Aorta (tissue), 5 donors: Measurements from ENCODE around the gene CSGALNACT2. TPM values are rescaled to one million over a fixed set of nuclear protein-coding genes. Genes with fewer than 3 reads are reported as not detected.

Experiments used
- ATAC-seq: fragments of 200-7000 bp; cut with Tn5 transposase; one replicate; pipeline ENCODE4 v1.9.1; 2022; ENCODE audit warnings: moderate library complexity; ENCODE audit not compliant: low FRiP score
- DNase-seq, 2 donors: peaks; one replicate each; pipeline ENCODE4 v3.0.0-alpha.2; 2020
- H3K27ac ChIP-seq, 2 donors: one replicate each; pipeline ENCODE4 v1.5.1; 2013; ENCODE audit warnings: low read length in 2 of 2, mild to moderate bottlenecking in 2 of 2, moderate library complexity in 2 of 2, control low read depth in 1 of 2, inconsistent platforms in 1 of 2, low read depth in 1 of 2
- H3K27me3 ChIP-seq, 2 donors: one replicate each; pipeline ENCODE4 v1.6.1; 2013; ENCODE audit warnings: control low read depth in 1 of 2, low read length in 1 of 2, mild to moderate bottlenecking in 1 of 2, moderate library complexity in 1 of 2; ENCODE audit not compliant: insufficient read depth in 2 of 2, control insufficient read depth in 1 of 2
- H3K36me3 ChIP-seq, 2 donors: one replicate each; pipeline ENCODE4 v1.6.1; 2013; ENCODE audit warnings: control low read depth in 1 of 2, low read length in 1 of 2, mild to moderate bottlenecking in 1 of 2; ENCODE audit not compliant: insufficient read depth in 2 of 2, control insufficient read depth in 1 of 2
- H3K4me1 ChIP-seq, 2 donors: one replicate each; pipeline ENCODE4 v1.6.1; 2013; ENCODE audit warnings: low read length in 2 of 2, control low read depth in 1 of 2, mild to moderate bottlenecking in 1 of 2, moderate library complexity in 1 of 2; ENCODE audit not compliant: insufficient read depth in 2 of 2, control insufficient read depth in 1 of 2
- H3K4me3 ChIP-seq, 2 donors: one replicate each; pipeline ENCODE4 v1.5.1; 2013; ENCODE audit warnings: low read length in 2 of 2, control low read depth in 1 of 2, mild to moderate bottlenecking in 1 of 2
- H3K9me3 ChIP-seq: one replicate; pipeline ENCODE4 v1.6.1; 2013; ENCODE audit warnings: mild to moderate bottlenecking, low read length; ENCODE audit not compliant: control insufficient read depth
- WGBS, 2 donors: extraction: QIAGEN DNeasy Blood & Tissue Kit; methylation state at CpG; one replicate each; pipeline ENCODE4 v1.1.7; 2013; 5-methylcytosine and 5-hydroxymethylcytosine counted together
- intact Hi-C, 2 donors: fragments of 100-400 bp; cut with DNase I; formaldehyde crosslinking; loops; one replicate each; pipeline versions ENCODE4 v1.14.2 to v1.15.0; 2022
- polyA plus RNA-seq, 2 donors: library from polyadenylated mRNA; stranded (reverse); fragments of 200-250 nt; gene quantifications; one replicate each; pipeline ENCODE4 v1.2.3, GENCODE V29; 2013
- total RNA-seq, 2 donors: library from RNA; stranded (reverse); fragmentation: NEBNext Ultra II Directional; extraction: Animal tissue kit (Norgen Biotek cat#: 25700); gene quantifications; one replicate each; pipeline ENCODE4 v1.2.1, GENCODE V29; 2021
- donor health status: healthy with polysubstance abuse.
- donor health status: Bipolar disorder and iron deficiency.
- donor health status: DM: no; HTN: no; CAD: no.
- donor health status: DM: no; HTN: no; CAD: no.
- donor health status: DM: yes; HTN: yes; CAD: no.

The CSGALNACT2 gene
- total and polyA plus RNA-seq, 4 donors, result 18.2 to 35.8 (median 26.4) TPM

- intact Hi-C loops, result no loop called here
- no peak for ATAC-seq
- no peak overlapping the region for H3K4me3 ChIP-seq
- H3K4me1 ChIP-seq, result no peaks in the 10 kb centered on the region
- H3K9me3 ChIP-seq, result no peaks in the 10 kb centered on the region
- H3K36me3 ChIP-seq, result no peaks in the 10 kb centered on the region
- 93 to 96% methylated on average over 6 of the region's 6 CpGs for WGBS, 2 donors
- H3K27ac ChIP-seq, result no peak overlapping the region
- peak in 1 of 2 donors; percentile 68 for DNase-seq
- no peaks in the 10 kb centered on the region for H3K27me3 ChIP-seq
Measured at GRCh38 chr10:43226441-43226840, 88.2 kb downstream of the CSGALNACT2 start.

- peak; percentile 5 for ATAC-seq
- no peaks in the 10 kb centered on the region for H3K27me3 ChIP-seq
- no peaks in the 10 kb centered on the region for H3K36me3 ChIP-seq
- 97 to 98% methylated on average over 8 of the region's 8 CpGs for WGBS, 2 donors
- H3K4me1 ChIP-seq, result no peaks in the 10 kb centered on the region
- DNase-seq, result peak in 1 of 2 donors; percentile 59
- no peaks in the 10 kb centered on the region for H3K9me3 ChIP-seq
- no peak overlapping the region for H3K4me3 ChIP-seq
- no peak overlapping the region for H3K27ac ChIP-seq
- intact Hi-C loops, result no loop called here
Measured at GRCh38 chr10:43226851-43227845, 88.9 kb downstream of the CSGALNACT2 start.

GRCh38 chr10:43227911-43228782 lies 89.9 kb downstream of the CSGALNACT2 start:
- Histone ChIP-seq H3K4me1 (no peaks in the 10 kb centered on the region), H3K27me3 (no peaks in the 10 kb centered on the region), H3K27ac (no peak overlapping the region), H3K4me3 (no peak overlapping the region), H3K36me3 (no peaks in the 10 kb centered on the region), H3K9me3 (no peaks in the 10 kb centered on the region)
- intact Hi-C loops, result no loop called here
- ATAC-seq, result no peak
- peak; percentile 24 to 52 for DNase-seq
- 77 to 81% methylated on average over 14 of the region's 14 CpGs for WGBS, 2 donors

GRCh38 chr10:43228783-43229207 lies 90.5 kb downstream of the CSGALNACT2 start:
- H3K4me3 ChIP-seq, result no peak overlapping the region

GRCh38 chr10:43229208-43230061 lies 91.2 kb downstream of the CSGALNACT2 start:
- Histone ChIP-seq H3K27ac (no peak overlapping the region), H3K27me3 (no peaks in the 10 kb centered on the region), H3K9me3 (no peaks in the 10 kb centered on the region), H3K4me3 (no peak overlapping the region), H3K36me3 (no peaks in the 10 kb centered on the region), H3K4me1 (no peaks in the 10 kb centered on the region)
- intact Hi-C loops, result no loop called here
- no peak for ATAC-seq
- WGBS, 2 donors, result 1% methylated on average over 79 to 99 of the region's 99 CpGs
- DNase-seq, result peak; percentile 52 to 74

More at GRCh38 chr10:43228783-43229207, 90.5 kb downstream of the CSGALNACT2 start:
- Histone ChIP-seq H3K27ac (no peak overlapping the region), H3K36me3 (no peaks in the 10 kb centered on the region), H3K4me1 (no peaks in the 10 kb centered on the region), H3K27me3 (no peaks in the 10 kb centered on the region), H3K9me3 (no peaks in the 10 kb centered on the region)
- ATAC-seq (no peak), DNase-seq (peak in 1 of 2 donors; percentile 74)
- intact Hi-C loops, result no loop called here
- WGBS, 2 donors, result 9 to 13% methylated on average over 22 to 23 of the region's 23 CpGs

GRCh38 chr10:43230101-43230908 lies 92.1 kb downstream of the CSGALNACT2 start:
- Histone ChIP-seq H3K36me3 (no peaks in the 10 kb centered on the region), H3K4me1 (no peaks in the 10 kb centered on the region), H3K27me3 (no peaks in the 10 kb centered on the region), H3K27ac (no peak overlapping the region), H3K4me3 (no peak overlapping the region), H3K9me3 (no peaks in the 10 kb centered on the region)
- ATAC-seq (no peak), DNase-seq (peak; percentile 29 to 67)
- WGBS, 2 donors, result 28 to 33% methylated on average over 32 to 35 of the region's 35 CpGs
- intact Hi-C loops, result no loop called here

GRCh38 chr10:43230909-43231522 lies 92.8 kb downstream of the CSGALNACT2 start:
- DNase-seq (peak; percentile 27 to 60), ATAC-seq (no peak)
- WGBS, 2 donors, result 93 to 95% methylated on average over 8 of the region's 8 CpGs
- intact Hi-C loops, result no loop called here
- Histone ChIP-seq H3K4me3 (no peak overlapping the region), H3K9me3 (no peaks in the 10 kb centered on the region), H3K36me3 (no peaks in the 10 kb centered on the region), H3K27me3 (no peaks in the 10 kb centered on the region), H3K27ac (no peak overlapping the region), H3K4me1 (no peaks in the 10 kb centered on the region)
